ENCODE data around the gene PNMA1. TPM values are rescaled to one million over a fixed set of nuclear protein-coding genes. Genes with fewer than 3 reads are reported as not detected.
"Not testable (repeated sequence)": the region's sequence is repeated elsewhere in the genome, so short reads cannot be mapped to it uniquely, and the experiment has no call there.

PNMA1 gene
- total and polyA plus RNA-seq, 2 donors, result 38.3 to 85.8 TPM

GRCh38 chr14:73709904-73710469 lies 4.2 kb downstream of the PNMA1 start:
- Histone ChIP-seq H3K36me3 (ENCODE audit: insufficient read depth) (no peaks in the 10 kb centered on the region), H3K4me1 (ENCODE audit: insufficient read depth) (no peaks in the 10 kb centered on the region), H3K27ac (ENCODE audit: low read depth) (no peak overlapping the region), H3K4me3 (ENCODE audit: low read depth, low read length) (no peak overlapping the region)
- 92% methylated on average over 8 of the region's 8 CpGs for WGBS
- no peak for DNase-seq (ENCODE audit: extremely low spot score)

- not testable (repeated sequence) for H3K4me1 ChIP-seq (ENCODE audit: insufficient read depth); DNase-seq (ENCODE audit: extremely low spot score); H3K4me3 ChIP-seq (ENCODE audit: low read depth, low read length); H3K36me3 ChIP-seq (ENCODE audit: insufficient read depth); H3K27ac ChIP-seq (ENCODE audit: low read depth)
- WGBS, result 68% methylated on average over 1 of the region's 4 CpGs
Measured at GRCh38 chr14:73708076-73708475, 6.1 kb downstream of the PNMA1 start.

GRCh38 chr14:73700325-73700724 lies 13.9 kb downstream of the PNMA1 start:
- no peak for DNase-seq (ENCODE audit: extremely low spot score)

GRCh38 chr14:73696466-73697400 lies 17.5 kb downstream of the PNMA1 start:
- no peaks in the 10 kb centered on the region for H3K36me3 ChIP-seq (ENCODE audit: insufficient read depth)
- WGBS, result 86% methylated on average over 2 of the region's 2 CpGs

More at GRCh38 chr14:73700325-73700724, 13.9 kb downstream of the PNMA1 start:
- Histone ChIP-seq H3K36me3 (ENCODE audit: insufficient read depth) (no peaks in the 10 kb centered on the region), H3K4me3 (ENCODE audit: low read depth, low read length) (no peak overlapping the region), H3K4me1 (ENCODE audit: insufficient read depth) (no peaks in the 10 kb centered on the region), H3K27ac (ENCODE audit: low read depth) (no peak overlapping the region)
- WGBS, result 74% methylated on average over 1 of the region's 1 CpG

GRCh38 chr14:73695997-73696396 lies 18.2 kb downstream of the PNMA1 start:
- no peak for DNase-seq (ENCODE audit: extremely low spot score)
- no peak overlapping the region for H3K27ac ChIP-seq (ENCODE audit: low read depth)
- 93% methylated on average over 2 of the region's 2 CpGs for WGBS
- no peaks in the 10 kb centered on the region for H3K4me1 ChIP-seq (ENCODE audit: insufficient read depth)
- no peak overlapping the region for H3K4me3 ChIP-seq (ENCODE audit: low read depth, low read length)
- no peaks in the 10 kb centered on the region for H3K36me3 ChIP-seq (ENCODE audit: insufficient read depth)

More at GRCh38 chr14:73696466-73697400, 17.5 kb downstream of the PNMA1 start:
- no peaks in the 10 kb centered on the region for H3K4me1 ChIP-seq (ENCODE audit: insufficient read depth)
- DNase-seq (ENCODE audit: extremely low spot score), result no peak
- H3K27ac ChIP-seq (ENCODE audit: low read depth), result no peak overlapping the region
- H3K4me3 ChIP-seq (ENCODE audit: low read depth, low read length), result no peak overlapping the region

GRCh38 chr14:73695082-73695481 lies 19.1 kb downstream of the PNMA1 start:
- WGBS, result 80% methylated on average over 2 of the region's 2 CpGs
- Histone ChIP-seq H3K4me3 (ENCODE audit: low read depth, low read length) (no peak overlapping the region), H3K4me1 (ENCODE audit: insufficient read depth) (no peaks in the 10 kb centered on the region), H3K27ac (ENCODE audit: low read depth) (no peak overlapping the region), H3K36me3 (ENCODE audit: insufficient read depth) (peaks cover 2% of the 10 kb centered on the region)
- DNase-seq (ENCODE audit: extremely low spot score), result no peak

- no peak overlapping the region for H3K27ac ChIP-seq (ENCODE audit: low read depth)
- no peak for DNase-seq (ENCODE audit: extremely low spot score)
- 96% methylated on average over 2 of the region's 2 CpGs for WGBS
- peaks cover 4% of the 10 kb centered on the region for H3K36me3 ChIP-seq (ENCODE audit: insufficient read depth)
- no peaks in the 10 kb centered on the region for H3K4me1 ChIP-seq (ENCODE audit: insufficient read depth)
- no peak overlapping the region for H3K4me3 ChIP-seq (ENCODE audit: low read depth, low read length)
Measured at GRCh38 chr14:73694083-73694482, 20.1 kb downstream of the PNMA1 start.

- no peak for DNase-seq (ENCODE audit: extremely low spot score)
- Histone ChIP-seq H3K4me3 (ENCODE audit: low read depth, low read length) (no peak overlapping the region), H3K4me1 (ENCODE audit: insufficient read depth) (no peaks in the 10 kb centered on the region), H3K36me3 (ENCODE audit: insufficient read depth) (peaks cover 4% of the 10 kb centered on the region), H3K27ac (ENCODE audit: low read depth) (no peak overlapping the region)
- 91% methylated on average over 3 of the region's 3 CpGs for WGBS
Measured at GRCh38 chr14:73686901-73687300, 27.3 kb downstream of the PNMA1 start.

GRCh38 chr14:73685328-73685727 lies 28.9 kb downstream of the PNMA1 start:
- H3K4me1 ChIP-seq (ENCODE audit: insufficient read depth), result no peaks in the 10 kb centered on the region
- peaks cover 2% of the 10 kb centered on the region for H3K36me3 ChIP-seq (ENCODE audit: insufficient read depth)
- no peak overlapping the region for H3K4me3 ChIP-seq (ENCODE audit: low read depth, low read length)
- DNase-seq (ENCODE audit: extremely low spot score), result no peak
- H3K27ac ChIP-seq (ENCODE audit: low read depth), result no peak overlapping the region
- WGBS, result 91% methylated on average over 9 of the region's 9 CpGs

- Histone ChIP-seq H3K4me1 (ENCODE audit: insufficient read depth) (no peaks in the 10 kb centered on the region), H3K36me3 (ENCODE audit: insufficient read depth) (peaks cover 2% of the 10 kb centered on the region)
- WGBS, result 96% methylated on average over 5 of the region's 5 CpGs
Measured at GRCh38 chr14:73684627-73685026, 29.6 kb downstream of the PNMA1 start.

GRCh38 chr14:73680821-73681220 lies 33.4 kb downstream of the PNMA1 start:
- no peaks in the 10 kb centered on the region for H3K36me3 ChIP-seq (ENCODE audit: insufficient read depth)
- H3K4me1 ChIP-seq (ENCODE audit: insufficient read depth), result no peaks in the 10 kb centered on the region
- H3K27ac ChIP-seq (ENCODE audit: low read depth), result no peak overlapping the region
- 93% methylated on average over 5 of the region's 5 CpGs for WGBS
- H3K4me3 ChIP-seq (ENCODE audit: low read depth, low read length), result no peak overlapping the region
- no peak for DNase-seq (ENCODE audit: extremely low spot score)

More at GRCh38 chr14:73684627-73685026, 29.6 kb downstream of the PNMA1 start:
- Histone ChIP-seq H3K27ac (ENCODE audit: low read depth) (no peak overlapping the region), H3K4me3 (ENCODE audit: low read depth, low read length) (no peak overlapping the region)
- DNase-seq (ENCODE audit: extremely low spot score), result no peak

- Histone ChIP-seq H3K36me3 (ENCODE audit: insufficient read depth) (no peaks in the 10 kb centered on the region), H3K4me3 (ENCODE audit: low read depth, low read length) (no peak overlapping the region), H3K27ac (ENCODE audit: low read depth) (no peak overlapping the region), H3K4me1 (ENCODE audit: insufficient read depth) (no peaks in the 10 kb centered on the region)
- 97% methylated on average over 4 of the region's 4 CpGs for WGBS
- no peak for DNase-seq (ENCODE audit: extremely low spot score)
Measured at GRCh38 chr14:73678698-73679097, 35.5 kb downstream of the PNMA1 start.

- Histone ChIP-seq H3K4me1 (ENCODE audit: insufficient read depth) (no peaks in the 10 kb centered on the region), H3K27ac (ENCODE audit: low read depth) (no peak overlapping the region), H3K36me3 (ENCODE audit: insufficient read depth) (peaks cover 2% of the 10 kb centered on the region), H3K4me3 (ENCODE audit: low read depth, low read length) (no peak overlapping the region)
- WGBS, result 93% methylated on average over 3 of the region's 3 CpGs
- no peak for DNase-seq (ENCODE audit: extremely low spot score)
Measured at GRCh38 chr14:73674986-73675385, 39.2 kb downstream of the PNMA1 start.

GRCh38 chr14:73667854-73668253 lies 46.3 kb downstream of the PNMA1 start:
- WGBS, result 76% methylated on average over 3 of the region's 3 CpGs
- no peak for DNase-seq (ENCODE audit: extremely low spot score)
- H3K27ac ChIP-seq (ENCODE audit: low read depth), result no peak overlapping the region
- no peaks in the 10 kb centered on the region for H3K4me1 ChIP-seq (ENCODE audit: insufficient read depth)
- H3K4me3 ChIP-seq (ENCODE audit: low read depth, low read length), result no peak overlapping the region
- peaks cover 4% of the 10 kb centered on the region for H3K36me3 ChIP-seq (ENCODE audit: insufficient read depth)

Data from urinary bladder (tissue), 4 donors.